ENCODE results near the gene NEK6. TPM values are rescaled to one million over a fixed set of nuclear protein-coding genes. Genes with fewer than 3 reads are reported as not detected.

The NEK6 gene
- total and polyA plus RNA-seq, 2 of the 8 experiments (the other 6 are each of a cell fraction or from before 2014, with no cell fraction given) = 17.7 to 19.7 TPM

DNA sequence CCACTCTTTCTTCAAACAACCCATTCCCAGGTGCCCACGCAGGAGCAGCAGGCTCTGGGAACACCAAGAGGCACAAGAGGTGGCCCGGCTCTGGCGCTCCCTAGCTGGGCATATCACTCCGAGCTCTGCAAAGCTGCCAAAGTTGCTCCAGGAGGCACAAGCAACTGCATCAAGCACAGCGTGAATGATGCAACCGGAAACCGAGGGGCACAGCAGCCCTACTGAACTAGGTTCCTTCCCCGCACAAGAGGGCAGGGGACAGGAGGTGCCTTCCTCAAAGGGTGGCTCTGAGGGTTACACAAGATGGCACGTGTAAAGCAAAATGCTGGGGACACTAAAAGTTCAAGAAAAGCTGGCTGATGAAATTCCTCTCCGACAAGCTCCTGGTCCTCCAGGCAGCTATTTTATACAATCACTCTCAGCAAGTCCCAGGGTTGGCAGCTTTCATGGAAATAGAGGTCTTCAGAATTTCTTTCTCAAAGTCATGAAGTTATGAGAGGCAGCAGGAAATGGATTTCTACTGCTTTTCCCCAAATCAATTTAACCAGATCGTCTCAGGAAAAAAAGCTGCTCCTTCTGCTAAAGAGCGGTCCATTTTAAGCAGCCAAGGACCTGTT lies 134.6 kb downstream of the NEK6 start:
- no peak for DNase-seq (ENCODE audit: low read depth in 1 of 2, low spot score in 2 of 2)
- H3K27ac ChIP-seq (ENCODE audit: low read depth, low read length) = no peak overlapping the region
- peaks cover 0 to 3% (median under 1%) of the 10 kb centered on the region in 4 experiments; a peak in 1 of 8 replicates for H3K36me3 ChIP-seq (ENCODE audit: control insufficient read depth in 2 of 4, insufficient read depth in 4 of 4, low read length in 3 of 4)
- TF ChIP-seq CEBPB (IDR thresholded peaks at IDR 0.05; ENCODE audit: low read depth, low read length) (peak; percentile 53; the same call in 1 of the 2 replicates), SAP30 (IDR thresholded peaks at IDR 0.05; ENCODE audit: insufficient read depth, insufficient replicate concordance, low read length) (no peak)
- TF ChIP-seq, protein P1, sequence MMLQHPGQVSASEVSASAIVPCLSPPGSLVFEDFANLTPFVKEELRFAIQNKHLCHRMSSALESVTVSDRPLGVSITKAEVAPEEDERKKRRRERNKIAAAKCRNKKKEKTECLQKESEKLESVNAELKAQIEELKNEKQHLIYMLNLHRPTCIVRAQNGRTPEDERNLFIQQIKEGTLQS (IDR thresholded peaks at IDR 0.05; ENCODE audit: insufficient read depth, low read depth, low read length) = peak; percentile 32; the same call in 1 of the 2 replicates
- no peak overlapping the region for H3K4me2 ChIP-seq (ENCODE audit: insufficient read depth in 1 of 2, low read depth in 2 of 2, low read length in 2 of 2)
- no peak overlapping the region for H4K91ac ChIP-seq (replicated peaks; ENCODE audit: insufficient read length, low read length)
- peaks cover 11 to 12% of the 10 kb centered on the region in 2 experiments for H4K20me1 ChIP-seq (replicated peaks in 1 of 2; ENCODE audit: control insufficient read depth in 1 of 2, insufficient read depth in 2 of 2, low read length in 2 of 2)
- no peak overlapping the region for H3K56ac ChIP-seq (replicated peaks; ENCODE audit: insufficient read length, low read depth, low read length)
- H3K23ac ChIP-seq (ENCODE audit: insufficient read length) = no peak overlapping the region
- H3K18ac ChIP-seq (ENCODE audit: extremely low read depth, low read length) = peak overlapping the region; percentile 55; the same call in 1 of the 2 replicates
- no peak for FAIRE-seq
- peaks cover 8 to 94% of the 10 kb centered on the region in 2 experiments for H3K79me2 ChIP-seq (ENCODE audit: control insufficient read depth in 1 of 2, insufficient read depth in 2 of 2, low read length in 2 of 2)
- peak overlapping the region; percentile 22; the same call in 1 of the 2 replicates for H2BK15ac ChIP-seq (ENCODE audit: low read length)
- no peak overlapping the region for H3K14ac ChIP-seq (ENCODE audit: insufficient read length)
- H3K23me2 ChIP-seq (ENCODE audit: low read depth, low read length) = no peaks in the 10 kb centered on the region
- peak overlapping the region; percentile 55 for H4K5ac ChIP-seq (ENCODE audit: insufficient read length, low read depth, low read length)
- H2BK5ac ChIP-seq (ENCODE audit: low read depth, low read length) = peak overlapping the region; percentile 57; the same call in 1 of the 2 replicates
- peaks cover 16% of the 10 kb centered on the region for H3K79me1 ChIP-seq (ENCODE audit: low read depth, low read length)
- no peak overlapping the region for H3K4me3 ChIP-seq (ENCODE audit: extremely low read depth in 1 of 4, insufficient read depth in 2 of 4, low read depth in 3 of 4, low read length in 4 of 4)
- H3K9me3 ChIP-seq (ENCODE audit: insufficient read depth in 2 of 2, low read depth in 1 of 2, low read length in 1 of 2) = no peaks in the 10 kb centered on the region
- H2AFZ ChIP-seq (ENCODE audit: low read length) = no peak overlapping the region
- 85% methylated on average over 12 of the region's 12 CpGs; no CpG with 5 or more reads in 1 of the 2 experiments for WGBS, 2 experiments (ENCODE audit: extremely low coverage in 1 of 2, insufficient coverage in 1 of 2, insufficient read length in 1 of 2, insufficient replicate concordance in 2 of 2, low coverage in 1 of 2, low lambda C conversion rate in 2 of 2, missing lambda C conversion rate in 1 of 2)
- no peak overlapping the region for H2AK5ac ChIP-seq (ENCODE audit: low read depth, low read length)
- no peak overlapping the region for H2BK20ac ChIP-seq (ENCODE audit: low read length)
- H2BK12ac ChIP-seq (ENCODE audit: low read depth, low read length) = no peak overlapping the region; the same call in 1 of the 2 replicates
- H4K8ac ChIP-seq (ENCODE audit: extremely low read depth, insufficient read depth, low read length) = no peak overlapping the region
- no peak overlapping the region for H3K4ac ChIP-seq (replicated peaks; ENCODE audit: insufficient read length, low read depth, low read length)
- H3K4me1 ChIP-seq (replicated peaks in 1 of 4; ENCODE audit: control insufficient read depth in 3 of 4, insufficient read depth in 4 of 4, low read length in 3 of 4) = peaks cover 3 to 16% (median 9%) of the 10 kb centered on the region in 4 experiments; a peak in 5 of 7 replicates
- no peak overlapping the region for H3K9ac ChIP-seq (replicated peaks in 1 of 4; ENCODE audit: extremely low read depth in 1 of 4, low read depth in 3 of 4, low read length in 3 of 4)
- no peak overlapping the region for H2BK120ac ChIP-seq (replicated peaks; ENCODE audit: low read depth, low read length)
- no peaks in the 10 kb centered on the region for H3K27me3 ChIP-seq (replicated peaks in 1 of 4; ENCODE audit: control insufficient read depth in 3 of 4, extremely low read depth in 1 of 4, insufficient read depth in 3 of 4, low read length in 3 of 4)
- CTCF ChIA-PET (ENCODE audit: partially characterized antibody) = interaction anchor here (0.5 to 21.3 kb wide), 21 partner anchors 8 to 1156 kb away, joined by 3 to 330 read pairs (median 4); partner anchors contain the start of gene PSMB7
- POLR2A ChIA-PET (ENCODE audit: partially characterized antibody) = interaction anchor here (1.2 to 1.6 kb wide), 4 partner anchors 8 to 22 kb away, joined by 3 to 6 read pairs (median 4); no protein-coding TSS in a partner anchor

Data from H1 (cell line).